Measurements from ENCODE around the gene NTM. TPM values are rescaled to one million over a fixed set of nuclear protein-coding genes. Genes with fewer than 3 reads are reported as not detected.

The NTM gene
- total RNA-seq, 1 experiment from 2014 or later = 9.9 TPM

DNA sequence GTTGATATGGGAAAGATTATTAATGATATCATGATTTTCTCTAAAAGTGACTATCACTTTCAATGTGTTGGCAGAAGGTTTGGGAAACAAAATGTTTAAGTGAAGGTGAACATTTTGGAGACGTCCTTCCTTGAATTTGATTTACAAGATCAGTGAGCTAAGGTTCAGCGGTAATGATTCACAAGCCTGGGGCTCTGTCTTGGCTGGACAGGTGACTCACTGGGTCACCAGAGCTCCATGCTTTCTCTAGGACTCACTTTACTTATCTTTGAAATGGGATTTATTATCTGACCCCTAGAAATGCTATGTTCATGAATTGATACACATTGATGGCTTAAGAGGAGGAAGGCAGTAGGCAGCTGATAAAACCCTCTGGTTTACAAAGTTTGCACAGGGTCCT lies 437.5 kb downstream of the NTM start:
- Histone ChIP-seq H3K14ac (ENCODE audit: insufficient read depth, low read length) (no peak overlapping the region), H4K8ac (replicated peaks; ENCODE audit: insufficient read length, low read depth, low read length) (no peak overlapping the region), H4K5ac (ENCODE audit: insufficient read length, low read depth, low read length) (no peak overlapping the region), H4K20me1 (ENCODE audit: control insufficient read depth, insufficient read depth, insufficient read length) (no peaks in the 10 kb centered on the region), H3K27ac (ENCODE audit: insufficient read length, low read depth, low read length) (no peak overlapping the region), H3K23me2 (ENCODE audit: insufficient read length, low read depth, low read length, poor library complexity, severe bottlenecking) (no peaks in the 10 kb centered on the region), H3K56ac (ENCODE audit: insufficient read length, low read depth, low read length) (no peak overlapping the region), H3K23ac (ENCODE audit: insufficient read length, low read depth, low read length) (no peak overlapping the region), H3K9ac (ENCODE audit: extremely low read depth, insufficient read length, low read length) (no peak overlapping the region), H2AFZ (ENCODE audit: low read length) (no peak overlapping the region), H3K4ac (ENCODE audit: low read depth, low read length) (no peak overlapping the region), H2AK5ac (ENCODE audit: insufficient read length, low read length) (no peak overlapping the region), H3K79me1 (ENCODE audit: insufficient read depth, low read depth, low read length, poor library complexity, severe bottlenecking) (no peaks in the 10 kb centered on the region), H2BK20ac (ENCODE audit: low read depth, low read length, poor library complexity, severe bottlenecking) (no peak overlapping the region), H3K79me2 (ENCODE audit: insufficient read depth, low read length) (no peaks in the 10 kb centered on the region), H2BK120ac (ENCODE audit: low read depth, low read length, poor library complexity, severe bottlenecking) (no peak overlapping the region), H3K4me1 (ENCODE audit: insufficient read depth, low read length) (peaks cover under 1% of the 10 kb centered on the region), H3K18ac (ENCODE audit: insufficient read length, low read depth, low read length) (no peak overlapping the region), H4K91ac (ENCODE audit: insufficient read length, low read depth, low read length) (no peak overlapping the region), H3T11ph (ENCODE audit: low read length) (no peak overlapping the region), H3K9me3 (ENCODE audit: control insufficient read depth, low read depth, low read length) (no peaks in the 10 kb centered on the region), H3K27me3 (ENCODE audit: insufficient read depth, low read length) (no peaks in the 10 kb centered on the region), H3K4me2 (ENCODE audit: insufficient read depth, insufficient read length, low read length) (no peak overlapping the region), H2BK12ac (ENCODE audit: insufficient read length, low read depth, low read length) (no peak overlapping the region), H2BK5ac (ENCODE audit: insufficient read length, low read length) (no peak overlapping the region), H2BK15ac (ENCODE audit: low read depth, low read length) (no peak overlapping the region)
- Mint-ChIP-seq H3K27me3 (ENCODE audit: low read depth) (peaks cover 9% of the 10 kb centered on the region), H3K4me1 (peaks cover 8 to 15% of the 10 kb centered on the region in 2 experiments), H3K36me3 (ENCODE audit: insufficient read depth in 1 of 3, low read depth in 3 of 3) (no peaks in the 10 kb centered on the region; a peak in 1 of 7 replicates), H3K9me3 (no peaks in the 10 kb centered on the region), H3K27ac (no peak overlapping the region), H3K4me3 (no peak overlapping the region)
- no CpG with 5 or more reads among the region's 2 CpGs for WGBS (ENCODE audit: extremely low coverage, insufficient read length, low lambda C conversion rate)
- DNase-seq = no peak
- TF ChIP-seq CTCF (conservative IDR thresholded peaks at IDR 0.05) = no peak
